Kasumi-1 (cell line): ENCODE measurements around the gene RSPH3.

Experiments used
- DNase-seq, 2 experiments: peaks; one replicate each; lab custom pipeline; 2025; lab: John Stamatoyannopoulos, UW

RSPH3 gene

DNA sequence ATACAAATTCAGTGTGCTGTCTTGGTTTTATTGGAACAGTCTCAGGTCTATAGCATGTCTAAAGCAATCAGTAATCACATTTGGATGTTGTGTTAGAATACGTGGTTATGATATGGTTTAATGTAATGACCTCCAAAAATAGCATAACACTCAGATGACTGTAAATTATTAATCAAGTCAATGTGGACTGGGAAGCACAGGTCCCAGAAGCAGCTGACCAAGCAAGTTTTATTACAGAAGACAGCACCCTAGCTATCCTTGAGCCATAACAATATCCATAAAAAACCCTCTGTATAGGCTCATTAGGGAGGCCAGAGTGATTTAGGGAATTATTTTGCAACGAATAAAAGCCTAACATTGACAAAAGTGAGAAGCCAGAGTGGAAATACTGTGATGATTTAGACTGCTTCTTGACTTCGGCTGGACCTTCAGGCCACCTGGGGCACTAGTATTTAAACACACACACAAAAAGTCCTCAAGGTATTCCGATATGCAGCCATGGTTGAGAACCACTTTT, 66.9 kb downstream of the RSPH3 start:
- DNase-seq: no peak

DNA sequence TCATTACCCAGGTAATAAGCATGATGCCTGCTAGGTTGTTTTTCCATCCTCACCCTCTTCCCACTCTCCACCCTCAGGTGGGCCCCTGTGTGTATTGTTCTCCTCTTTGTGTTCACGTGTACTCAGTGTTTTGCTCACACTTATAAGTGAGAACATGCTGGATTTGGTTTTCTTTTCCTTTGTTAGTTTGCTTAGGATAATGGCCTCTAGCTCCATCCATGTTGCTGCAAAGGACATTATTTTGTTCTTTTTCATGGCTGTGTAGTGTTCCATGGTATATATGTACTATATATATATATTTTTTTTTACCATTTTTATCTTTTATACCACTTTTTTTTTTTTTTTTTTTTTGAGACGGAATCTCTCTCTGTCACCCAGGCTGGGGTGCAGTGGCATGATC, 71.9 kb downstream of the RSPH3 start:
- DNase-seq: no peak

DNA sequence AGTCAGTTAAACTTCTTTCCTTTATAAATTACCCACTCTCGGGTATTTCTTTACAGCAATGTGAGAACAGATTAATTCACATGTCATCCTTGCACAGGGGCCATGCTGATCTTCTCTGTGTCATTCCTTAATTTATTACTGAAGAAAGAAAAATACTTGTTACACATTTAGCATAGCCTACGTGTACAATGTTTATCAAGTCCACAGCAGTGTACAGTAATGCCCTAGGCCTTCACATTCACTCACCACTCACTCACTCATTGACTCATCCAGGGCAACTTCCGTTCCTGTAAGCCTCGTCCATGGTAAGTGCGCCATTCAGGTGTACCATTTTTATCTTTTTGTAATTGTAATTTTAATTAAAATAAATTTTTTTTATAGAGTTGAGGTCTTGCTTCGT, 73.6 kb downstream of the RSPH3 start:
- no peak for DNase-seq

DNA sequence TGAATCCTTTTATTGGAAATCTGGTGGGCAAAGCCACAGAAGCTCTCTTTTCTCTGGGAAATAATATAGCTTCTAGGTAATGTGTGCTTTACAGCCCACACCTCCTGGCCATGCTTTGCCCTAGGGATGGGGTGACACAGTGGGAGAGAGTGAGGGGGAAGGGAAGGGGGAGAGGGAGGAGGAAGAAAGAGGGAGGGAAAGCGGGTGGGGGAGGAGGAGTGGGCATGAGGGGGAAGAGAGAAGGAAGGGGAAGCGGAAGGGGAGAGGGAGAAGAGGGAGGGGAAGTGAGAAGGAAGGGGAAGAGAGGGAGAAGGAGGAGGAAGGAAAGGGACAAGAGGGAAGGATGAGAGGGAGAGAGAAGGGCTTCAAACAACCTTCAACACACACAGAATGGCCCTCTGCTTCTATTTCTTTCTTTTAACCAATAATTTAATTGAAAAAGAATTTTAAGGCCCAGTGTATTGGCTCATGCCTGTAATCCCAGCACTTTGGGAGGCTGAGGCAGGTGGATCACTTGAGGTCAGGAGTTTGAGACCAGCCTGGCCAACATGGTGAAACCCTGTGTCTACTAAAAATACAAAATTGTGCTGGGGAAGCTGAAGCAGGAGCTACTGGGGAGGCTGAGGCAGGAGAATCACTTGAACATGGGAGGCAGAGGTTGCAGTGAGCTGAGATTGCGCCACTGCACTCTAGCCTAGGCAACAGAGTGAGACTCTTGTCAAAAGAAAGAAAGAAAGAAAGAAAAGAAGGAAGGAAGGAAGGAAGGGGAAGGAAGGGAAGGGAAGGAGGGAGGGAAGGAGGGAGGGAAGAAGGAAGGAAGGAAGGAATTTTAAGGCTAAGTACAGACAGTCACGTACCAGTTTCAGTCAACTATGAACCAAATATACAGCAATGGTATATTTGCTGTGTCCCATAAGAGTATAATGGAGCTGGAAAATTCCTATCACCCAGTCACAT, 75.2 kb downstream of the RSPH3 start:
- DNase-seq: no peak

DNA sequence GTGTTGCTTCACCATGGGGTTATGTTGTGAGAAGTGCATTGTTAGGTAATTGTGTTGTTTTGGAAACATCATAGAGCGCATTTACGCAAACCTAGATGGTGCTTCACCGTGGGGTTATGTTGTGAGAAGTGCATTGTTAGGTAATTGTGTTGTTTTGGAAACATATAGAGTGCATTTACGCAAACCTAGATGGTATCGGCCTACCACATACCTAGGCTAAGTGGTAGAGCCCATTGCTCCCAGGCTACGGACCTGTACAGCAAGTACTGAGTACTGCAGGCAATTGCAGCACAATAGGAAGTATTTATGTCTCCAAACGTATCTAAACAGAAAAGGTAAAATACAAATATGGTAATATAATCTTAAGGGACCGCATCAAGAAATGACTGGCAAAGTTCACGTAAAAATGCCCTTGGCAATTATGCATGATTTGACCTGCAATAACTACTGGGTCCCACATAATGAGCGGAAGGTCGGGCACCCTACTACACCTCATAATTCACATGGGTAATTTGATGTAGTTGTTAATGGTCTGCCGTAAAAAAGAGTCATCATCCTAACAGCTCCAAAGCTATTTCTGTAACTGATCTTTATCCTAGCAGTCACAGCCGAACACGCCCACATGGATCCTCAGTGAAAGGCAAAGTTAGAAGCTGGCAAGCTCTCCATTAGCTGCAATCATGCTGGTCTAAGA, 76.0 kb downstream of the RSPH3 start:
- DNase-seq: no peak
